ENCODE data around the gene CD40.

The CD40 gene

GRCh38 chr20:46172961-46173536 lies 54.9 kb downstream of the CD40 start:
- Histone ChIP-seq H3K9me2 (replicated peaks; ENCODE audit: insufficient read depth, low read length) (no peaks in the 10 kb centered on the region), H3K9ac (ENCODE audit: low read length) (no peak overlapping the region), H3K27me3 (ENCODE audit: low read length) (no peaks in the 10 kb centered on the region)

GRCh38 chr20:46173652-46174468 lies 55.7 kb downstream of the CD40 start:
- no peak overlapping the region for H3K4me3 ChIP-seq (ENCODE audit: insufficient read depth, low read length, poor library complexity, severe bottlenecking)
- TF ChIP-seq CTCF (IDR thresholded peaks at IDR 0.05; ENCODE audit: insufficient read depth, low read length, poor library complexity, severe bottlenecking) (no peak), EZH2phosphoT487 (conservative IDR thresholded peaks at IDR 0.05; ENCODE audit: low read length) (no peak)
- no peaks in the 10 kb centered on the region for H3K27me3 ChIP-seq (ENCODE audit: low read length)
- no peak overlapping the region for H3K4me2 ChIP-seq (ENCODE audit: low read depth, low read length, poor library complexity, severe bottlenecking)
- H3K79me2 ChIP-seq (ENCODE audit: insufficient read depth, low read length): no peaks in the 10 kb centered on the region
- no peaks in the 10 kb centered on the region for H3K9me2 ChIP-seq (replicated peaks; ENCODE audit: insufficient read depth, low read length)
- no peak overlapping the region for H3K27ac ChIP-seq (ENCODE audit: low read depth, low read length)
- H3F3A ChIP-seq (ENCODE audit: insufficient read depth): no peaks in the 10 kb centered on the region
- H3K9ac ChIP-seq (ENCODE audit: low read length): no peak overlapping the region
- H3K36me3 ChIP-seq (ENCODE audit: low read length): no peaks in the 10 kb centered on the region
- no peaks in the 10 kb centered on the region for H3K9me3 ChIP-seq (ENCODE audit: insufficient read depth, low read length)
- no peak overlapping the region for H2AFZ ChIP-seq (ENCODE audit: low read depth, low read length, severe bottlenecking)
- H4K20me1 ChIP-seq (ENCODE audit: low read depth, low read length): no peaks in the 10 kb centered on the region

More at GRCh38 chr20:46172961-46173536, 54.9 kb downstream of the CD40 start:
- Histone ChIP-seq H3K9me3 (ENCODE audit: insufficient read depth, low read length) (no peaks in the 10 kb centered on the region), H3K4me2 (ENCODE audit: low read depth, low read length, poor library complexity, severe bottlenecking) (no peak overlapping the region), H3K4me3 (ENCODE audit: insufficient read depth, low read length, poor library complexity, severe bottlenecking) (no peak overlapping the region), H3K27ac (ENCODE audit: low read depth, low read length) (no peak overlapping the region), H4K20me1 (ENCODE audit: low read depth, low read length) (no peaks in the 10 kb centered on the region), H3F3A (ENCODE audit: insufficient read depth) (no peaks in the 10 kb centered on the region), H3K36me3 (ENCODE audit: low read length) (no peaks in the 10 kb centered on the region), H3K79me2 (ENCODE audit: insufficient read depth, low read length) (no peaks in the 10 kb centered on the region), H2AFZ (ENCODE audit: low read depth, low read length, severe bottlenecking) (no peak overlapping the region)
- no peak for TF ChIP-seq CTCF (IDR thresholded peaks at IDR 0.05; ENCODE audit: insufficient read depth, low read length, poor library complexity, severe bottlenecking)
- no peak for TF ChIP-seq EZH2phosphoT487 (conservative IDR thresholded peaks at IDR 0.05; ENCODE audit: low read length)

GRCh38 chr20:46174469-46175126 lies 56.5 kb downstream of the CD40 start:
- no peak overlapping the region for H2AFZ ChIP-seq (ENCODE audit: low read depth, low read length, severe bottlenecking)
- no peak overlapping the region for H3K27ac ChIP-seq (ENCODE audit: low read depth, low read length)
- no peaks in the 10 kb centered on the region for H3F3A ChIP-seq (ENCODE audit: insufficient read depth)
- no peak for TF ChIP-seq EZH2phosphoT487 (conservative IDR thresholded peaks at IDR 0.05; ENCODE audit: low read length)
- no peak for TF ChIP-seq CTCF (IDR thresholded peaks at IDR 0.05; ENCODE audit: insufficient read depth, low read length, poor library complexity, severe bottlenecking)
- no peaks in the 10 kb centered on the region for H3K27me3 ChIP-seq (ENCODE audit: low read length)
- H3K9ac ChIP-seq (ENCODE audit: low read length): no peak overlapping the region
- H3K79me2 ChIP-seq (ENCODE audit: insufficient read depth, low read length): no peaks in the 10 kb centered on the region
- H3K4me2 ChIP-seq (ENCODE audit: low read depth, low read length, poor library complexity, severe bottlenecking): no peak overlapping the region
- H3K9me2 ChIP-seq (replicated peaks; ENCODE audit: insufficient read depth, low read length): no peaks in the 10 kb centered on the region
- H3K36me3 ChIP-seq (ENCODE audit: low read length): no peaks in the 10 kb centered on the region
- no peaks in the 10 kb centered on the region for H3K9me3 ChIP-seq (ENCODE audit: insufficient read depth, low read length)
- no peaks in the 10 kb centered on the region for H4K20me1 ChIP-seq (ENCODE audit: low read depth, low read length)
- no peak overlapping the region for H3K4me3 ChIP-seq (ENCODE audit: insufficient read depth, low read length, poor library complexity, severe bottlenecking)
